Measurements from ENCODE around the gene KIAA1614.

Gene KIAA1614

GRCh38 chr1:180909005-180909414 lies 3.7 kb upstream of the KIAA1614 start:
- no peak for DNase-seq

DNA sequence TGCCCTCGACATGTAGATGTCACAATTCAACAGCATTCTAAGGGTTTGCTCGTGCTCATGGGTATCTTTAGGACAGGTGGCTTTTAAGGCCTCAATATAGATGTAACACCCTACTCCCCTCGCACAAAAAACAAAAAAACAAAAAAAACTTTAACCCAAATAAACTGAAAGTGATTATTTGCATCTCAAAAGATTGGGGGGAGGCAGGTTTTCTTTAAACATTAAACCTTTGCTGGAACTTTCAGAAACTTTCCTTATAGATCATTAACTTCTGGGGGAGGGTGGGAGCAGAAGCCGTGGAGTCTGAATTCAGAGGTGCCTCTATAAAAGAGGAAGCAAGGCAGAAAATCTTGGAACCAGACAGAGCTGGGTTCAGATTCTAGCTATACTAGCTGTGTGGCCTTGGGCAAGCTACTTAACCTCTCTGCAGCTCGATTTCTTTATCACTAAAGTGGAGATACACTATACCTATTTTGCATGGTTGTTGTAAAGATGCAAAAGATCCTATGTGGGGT lies 3.2 kb upstream of the KIAA1614 start:
- no peak for DNase-seq

GRCh38 chr1:180911640-180912191 lies 981 bp upstream of the KIAA1614 start:
- DNase-seq, result peak in 1 of 2 experiments; percentile 51

GRCh38 chr1:180912211-180912800 lies 391 bp upstream of the KIAA1614 start:
- DNase-seq, result peak in 1 of 2 experiments; percentile 73

DNA sequence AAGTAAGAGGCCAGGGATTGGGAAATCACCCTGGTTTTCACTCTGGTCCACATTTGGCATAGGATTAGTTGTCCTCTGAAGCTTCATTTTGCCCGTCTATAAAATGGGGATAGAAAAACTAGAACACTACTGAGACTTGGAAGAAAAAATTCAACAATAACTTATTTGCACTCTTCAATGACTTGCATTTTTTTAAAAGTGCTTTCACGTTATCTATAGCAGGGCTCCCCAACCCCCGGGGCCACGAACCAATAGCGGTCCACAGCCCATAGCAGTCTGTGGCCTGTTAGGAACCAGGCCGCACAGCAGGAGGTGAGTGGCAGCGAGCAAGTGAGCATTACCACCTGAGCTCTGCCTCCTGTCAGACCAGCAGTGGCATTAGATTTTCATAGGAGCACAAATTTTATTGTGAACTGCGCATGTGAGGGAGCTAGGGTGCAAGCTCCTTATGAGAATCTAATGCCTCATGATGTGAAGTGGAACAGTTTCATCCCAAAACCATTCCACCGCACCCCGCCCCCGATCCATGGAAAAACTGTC lies 2.8 kb downstream of the KIAA1614 start:
- DNase-seq, result no peak

DNA sequence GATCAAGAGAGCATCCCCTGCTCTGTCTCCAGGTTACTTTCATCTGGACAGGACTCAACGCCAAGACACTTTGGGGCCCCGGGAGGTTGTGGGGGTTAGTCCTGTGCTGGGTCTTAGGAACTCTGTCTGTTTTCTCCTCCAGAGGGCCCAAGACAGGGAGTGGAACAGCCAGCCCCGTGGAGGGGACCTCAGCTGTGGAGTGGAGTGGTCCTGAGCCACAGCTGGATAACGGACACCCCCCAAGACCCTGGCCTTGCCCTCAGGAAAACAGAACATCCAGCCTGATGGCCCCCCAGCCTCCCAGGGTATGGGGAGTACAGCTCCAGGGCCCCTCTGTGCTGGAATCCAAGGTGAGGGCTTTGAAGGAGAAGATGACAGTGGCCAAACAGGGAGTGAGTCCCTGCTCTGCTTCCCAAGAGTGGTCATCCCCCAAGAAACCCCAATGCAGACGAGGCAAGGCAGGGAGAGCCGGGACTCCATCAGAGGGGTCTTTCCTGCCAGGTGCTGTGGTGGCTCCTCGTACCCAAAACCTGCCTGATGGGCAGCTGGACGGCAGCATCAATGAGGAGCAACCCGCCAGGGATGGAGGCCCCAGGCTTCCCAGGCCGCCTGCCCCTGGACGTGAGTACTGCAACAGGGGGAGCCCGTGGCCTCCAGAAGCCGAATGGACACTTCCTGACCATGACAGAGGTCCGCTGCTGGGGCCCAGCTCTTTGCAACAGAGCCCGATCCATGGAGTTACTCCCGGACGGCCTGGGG lies 3.5 kb downstream of the KIAA1614 start:
- no peak for DNase-seq

DNA sequence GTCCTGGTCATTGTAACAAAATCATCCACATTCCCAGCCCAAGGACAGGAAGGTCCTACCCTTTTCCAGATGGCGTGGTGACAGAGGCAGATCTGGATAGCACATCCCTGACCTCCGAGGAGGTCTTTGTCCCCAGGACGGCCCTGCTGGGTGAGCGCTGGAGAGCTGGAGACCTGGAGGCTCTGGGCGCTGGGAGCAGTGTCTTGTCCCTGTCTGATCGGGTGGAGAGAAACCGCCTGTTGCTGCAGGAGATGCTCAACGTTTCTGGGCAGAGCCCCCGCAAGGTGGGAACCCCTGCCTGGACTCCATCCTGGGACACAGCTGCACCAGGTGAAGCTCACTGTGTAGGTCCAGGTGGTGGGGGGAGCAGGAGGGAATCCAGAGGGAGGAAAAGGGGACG lies 4.1 kb downstream of the KIAA1614 start:
- DNase-seq, result no peak

GRCh38 chr1:180917306-180918065 lies 4.8 kb downstream of the KIAA1614 start:
- DNase-seq, result no peak

GRCh38 chr1:180918519-180918918 lies 5.8 kb downstream of the KIAA1614 start:
- DNase-seq, result no peak

DNA sequence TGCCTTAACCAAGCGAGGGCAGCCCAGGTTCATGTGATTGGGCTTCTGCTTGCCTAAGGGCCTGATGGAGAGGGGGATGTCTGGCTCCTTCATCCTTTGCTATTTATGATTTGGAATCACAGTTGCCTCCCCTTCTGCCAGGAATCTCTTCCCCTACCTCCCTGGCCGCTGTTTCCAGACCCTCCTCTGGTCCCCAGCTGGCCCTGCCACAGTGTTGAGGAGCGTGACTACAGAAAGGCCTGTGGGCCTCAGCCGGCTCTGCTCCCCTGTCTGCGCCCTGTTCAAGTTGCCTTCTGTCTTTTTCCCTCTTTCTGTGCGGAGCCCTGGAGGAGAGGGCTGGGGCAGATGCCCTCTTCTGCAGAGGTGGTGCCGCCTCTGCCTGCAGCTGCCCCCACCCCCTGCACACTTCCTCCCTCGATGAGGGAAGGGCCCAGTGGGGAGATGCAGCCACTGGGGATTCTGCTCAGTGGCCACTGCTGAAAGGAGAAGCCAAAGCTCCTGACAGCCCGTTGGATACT lies 6.5 kb downstream of the KIAA1614 start:
- DNase-seq, result no peak

DNA sequence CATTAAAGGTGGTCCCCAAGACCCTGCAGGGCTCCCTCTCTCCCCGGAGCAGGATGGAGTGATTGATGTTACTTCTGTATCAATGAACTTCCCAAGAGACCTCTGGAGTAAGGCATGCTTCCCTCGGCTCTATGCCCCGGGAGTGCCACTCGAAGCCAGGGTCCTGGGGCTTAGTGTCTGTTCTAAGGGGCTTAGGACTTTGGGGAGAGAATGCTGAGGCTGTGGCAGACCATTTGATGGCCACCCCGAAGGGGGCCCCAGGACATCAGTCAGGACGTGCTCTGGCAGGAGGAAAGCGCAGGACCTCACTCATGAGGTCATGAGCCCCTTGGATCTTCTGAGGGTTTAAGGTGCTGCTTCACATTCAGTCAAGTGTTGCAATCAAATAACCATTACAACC lies 7.5 kb downstream of the KIAA1614 start:
- no peak for DNase-seq

DNA sequence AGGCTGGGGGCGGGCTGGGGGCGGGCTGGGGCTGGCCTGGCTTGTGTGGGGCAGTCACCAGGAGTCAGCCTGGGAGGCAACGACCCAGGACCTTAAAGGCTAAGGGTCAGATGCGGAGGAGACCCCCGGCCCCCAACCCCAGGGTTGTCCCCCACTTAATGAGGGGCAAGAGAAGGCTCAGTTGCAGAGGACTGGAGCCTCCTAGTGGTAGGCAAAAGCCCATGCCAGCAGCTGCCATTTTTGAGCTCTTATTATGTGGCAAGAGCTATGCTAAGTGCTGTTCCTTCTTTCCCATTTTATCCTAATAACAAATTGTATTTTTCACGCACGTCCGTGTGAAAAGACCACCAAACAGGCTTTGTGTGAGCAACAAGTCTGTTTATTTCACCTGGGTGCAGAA lies 8.0 kb downstream of the KIAA1614 start:
- no peak for DNase-seq

DNA sequence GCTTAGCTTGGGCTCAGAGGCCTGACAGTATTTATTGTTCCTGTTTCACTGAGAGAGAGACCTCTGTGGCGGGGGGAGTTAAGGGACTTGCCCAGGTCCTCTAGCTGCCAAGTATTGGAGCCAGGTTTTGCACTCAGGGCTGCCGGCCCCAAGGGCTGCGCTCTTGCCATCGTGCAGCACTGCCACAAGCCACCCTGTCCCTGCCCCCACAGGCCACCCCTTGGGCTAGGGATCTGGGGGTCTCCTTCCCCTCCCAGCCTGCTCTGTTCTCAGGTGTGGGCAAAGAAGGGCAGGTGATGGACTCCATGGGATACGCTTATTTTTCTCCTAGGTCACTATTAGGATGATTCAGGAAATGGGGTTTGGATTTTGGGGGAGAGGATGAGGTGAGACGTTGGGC lies 8.7 kb downstream of the KIAA1614 start:
- DNase-seq, result no peak

DNA sequence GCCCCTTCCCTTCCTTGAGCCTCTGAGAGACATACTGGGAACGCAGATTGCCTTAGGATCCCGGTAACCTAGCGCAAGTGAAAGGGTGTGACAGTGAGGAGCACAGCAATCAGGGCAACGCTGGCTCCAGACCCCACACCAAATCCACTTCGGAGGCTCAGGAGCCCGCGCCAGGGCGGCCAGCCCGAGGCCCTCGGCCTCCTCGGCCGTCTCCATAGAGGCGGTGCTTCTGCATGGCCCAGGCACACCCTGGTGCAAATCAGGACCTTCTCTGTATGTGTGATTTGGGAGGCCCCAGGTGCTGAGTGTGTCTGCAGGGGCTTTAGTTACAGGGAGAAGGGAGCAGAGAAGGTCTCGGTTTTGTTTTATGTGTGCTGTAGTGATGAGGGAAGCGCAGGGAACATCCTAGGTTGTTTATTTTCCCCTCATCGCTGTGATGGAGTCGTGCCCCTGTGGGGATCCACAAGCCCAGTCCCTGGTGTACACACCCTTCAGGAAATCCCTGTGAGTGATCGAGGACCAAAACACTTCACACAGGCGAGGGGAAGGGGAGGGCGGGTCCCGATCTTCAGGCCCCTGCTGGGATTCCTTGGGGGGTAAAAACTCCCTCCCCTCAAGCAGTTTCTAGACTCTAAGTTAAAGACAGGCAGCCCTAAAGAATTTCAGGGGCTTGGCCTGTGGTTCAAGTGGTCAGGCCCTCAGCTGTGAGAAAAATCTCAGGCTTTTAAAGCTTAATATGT lies 9.4 kb downstream of the KIAA1614 start:
- no peak for DNase-seq

DNA sequence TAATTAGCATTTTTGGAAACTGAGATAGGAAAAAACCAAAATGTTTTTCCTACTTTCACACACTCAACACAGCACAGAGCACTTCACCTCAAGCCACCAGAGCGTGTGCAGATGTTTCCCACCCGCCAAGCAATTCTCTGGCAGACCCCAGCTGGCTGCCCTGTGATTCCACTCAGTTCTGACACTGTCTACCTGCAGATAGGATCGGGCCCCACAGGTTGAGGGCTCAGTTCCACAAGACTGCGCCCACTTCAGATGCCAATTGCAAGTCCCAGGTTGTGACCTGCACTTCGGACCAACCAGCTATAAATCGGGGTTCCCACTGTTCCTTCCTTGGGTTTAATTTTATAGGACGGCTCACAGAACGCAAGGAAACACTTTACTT lies 9.9 kb downstream of the KIAA1614 start:
- DNase-seq, result no peak

DNA sequence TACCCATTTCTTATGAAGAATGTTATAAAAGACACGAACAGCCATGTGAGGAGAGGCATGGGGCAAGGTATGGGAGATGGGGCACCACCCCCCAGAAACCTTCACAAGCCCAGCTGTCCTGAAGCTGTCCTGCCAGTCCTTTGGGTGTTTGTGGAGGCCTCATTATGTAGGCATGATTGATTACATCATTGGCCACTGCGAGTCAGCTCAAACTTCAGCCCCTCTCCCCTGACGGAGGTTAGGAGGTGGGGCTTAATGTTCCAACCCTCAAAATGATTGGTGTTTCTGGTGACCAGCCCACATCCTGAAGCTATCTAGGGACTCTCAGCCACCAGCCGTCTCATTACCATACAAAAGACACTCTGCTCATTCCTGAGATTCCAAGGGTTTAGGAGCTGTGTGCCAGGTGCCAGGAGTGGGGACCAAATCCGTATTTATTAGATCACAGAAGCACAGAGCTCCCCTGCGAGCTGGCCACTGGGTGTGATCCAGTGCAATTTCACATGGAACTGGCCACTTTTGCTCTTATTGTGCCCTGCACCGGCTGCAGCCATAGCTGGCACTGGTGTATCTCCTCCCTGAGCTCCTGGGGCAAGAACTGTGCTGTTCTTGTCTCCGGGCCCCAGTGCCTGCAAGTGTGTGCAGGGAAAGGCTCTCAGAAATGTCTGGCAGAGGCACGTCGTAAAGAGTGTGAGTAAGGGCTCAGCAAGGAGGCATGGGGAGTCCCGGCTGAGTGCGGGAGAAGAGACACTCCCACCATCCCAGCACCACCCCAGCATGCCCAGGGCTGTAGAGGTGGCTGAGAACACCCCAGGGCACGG lies 10.5 kb downstream of the KIAA1614 start:
- DNase-seq, result peak; percentile 51 to 75

DNA sequence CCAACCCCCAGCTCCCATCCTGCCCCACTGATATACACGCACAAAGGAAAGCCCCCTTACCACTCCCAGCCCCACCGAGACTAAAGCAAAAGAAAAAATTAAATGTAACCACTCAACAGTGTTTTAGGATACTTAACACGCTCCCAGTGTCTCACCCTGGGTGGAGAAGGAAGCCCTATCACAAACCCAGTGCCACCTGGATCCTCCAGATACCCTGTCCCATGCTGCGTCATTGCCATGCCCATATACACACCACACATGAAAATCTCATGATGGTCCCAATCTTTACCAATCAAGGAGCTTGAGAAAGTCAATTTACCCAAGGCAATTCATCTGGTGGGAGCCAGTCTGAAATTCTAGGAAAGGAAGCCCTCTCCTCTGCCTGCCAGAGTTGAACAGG lies 11.2 kb downstream of the KIAA1614 start:
- no peak for DNase-seq

DNA sequence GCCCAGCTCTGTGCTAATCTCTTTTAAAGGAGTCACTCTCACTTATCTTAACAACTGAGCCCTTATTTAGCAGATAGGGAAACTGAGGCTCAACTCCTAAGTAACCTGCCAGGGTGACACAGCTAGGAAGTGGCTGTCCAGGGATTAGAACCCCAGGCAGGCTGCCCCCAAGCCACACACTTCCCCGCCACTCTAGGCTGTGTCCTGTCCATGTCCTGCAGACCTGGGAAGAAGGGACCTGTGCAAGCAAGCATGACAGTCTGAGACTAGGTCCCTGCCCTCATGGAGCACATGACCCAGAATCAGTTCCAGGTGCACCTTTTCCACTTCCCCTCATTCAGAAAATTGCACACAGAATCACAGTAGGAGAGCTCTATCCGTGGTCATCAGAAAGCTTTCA lies 12.2 kb downstream of the KIAA1614 start:
- DNase-seq, result no peak

- no peak for DNase-seq
Observed at GRCh38 chr1:180925471-180926051, 12.9 kb downstream of the KIAA1614 start.

GRCh38 chr1:180926164-180926981 lies 13.7 kb downstream of the KIAA1614 start:
- DNase-seq, result peak in 1 of 2 experiments; percentile 58
